ENCODE measurements around the gene DHX58.
"Not testable (repeated sequence)": the region's sequence is repeated elsewhere in the genome, so short reads cannot be mapped to it uniquely, and the experiment has no call there.

DHX58 gene

DNA sequence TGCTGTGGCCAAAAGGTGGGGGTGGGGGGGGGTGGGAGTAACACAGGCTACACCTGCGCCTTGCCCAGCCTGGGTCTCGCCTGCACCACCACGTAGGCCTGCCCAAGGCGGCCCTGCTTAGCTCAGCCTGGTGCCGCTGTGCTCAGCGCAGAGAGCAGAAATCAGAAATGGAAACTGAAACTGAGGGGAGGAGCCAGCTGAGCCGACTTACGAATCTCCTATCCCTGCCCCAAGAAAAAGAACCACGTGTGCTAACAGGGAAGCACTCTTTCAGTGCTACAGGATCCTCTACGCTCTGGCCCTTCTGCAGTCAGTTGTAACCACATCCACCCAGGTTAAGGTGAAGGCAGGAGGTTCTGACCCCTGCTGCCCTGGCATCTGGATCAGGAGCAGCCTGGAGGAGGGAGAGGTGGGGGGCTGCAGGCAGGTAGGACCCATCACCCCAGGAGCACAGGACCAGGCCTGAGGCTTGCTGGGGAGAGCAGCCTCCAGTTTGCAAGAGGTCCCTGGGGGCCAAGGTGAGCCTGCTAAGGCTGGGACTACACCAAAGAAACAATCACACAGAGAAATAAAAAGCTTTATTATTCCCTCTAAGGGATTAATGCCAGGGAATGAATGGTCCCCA is at the start of gene DHX58:
Gene DHX58 (minus strand): TSS at position 163 of the 625 bp plus-strand sequence. CDS start 822 bp downstream, outside the sequence.
- peak; percentile 63 for DNase-seq (ENCODE audit: low read depth)

DNA sequence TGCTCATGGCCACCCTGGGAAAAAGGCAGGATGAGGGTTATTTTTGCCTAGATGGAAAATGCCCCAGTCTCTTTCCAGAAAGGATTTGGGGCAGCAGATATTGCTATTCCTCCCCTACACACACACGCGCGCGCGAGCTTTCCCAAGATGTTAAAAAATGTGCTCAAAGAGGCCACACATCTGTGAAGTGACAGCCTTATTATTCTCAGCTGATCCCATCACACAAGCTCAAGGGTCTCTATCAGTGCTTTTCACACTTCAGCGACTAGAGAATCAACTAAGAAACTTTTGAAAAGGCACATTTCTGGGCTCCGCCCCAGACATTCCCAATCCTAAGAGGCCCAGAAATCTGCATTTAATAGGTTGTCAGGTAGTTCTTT is 48.0 kb upstream of the DHX58 start:
- no peak for DNase-seq (ENCODE audit: low read depth)

DNA sequence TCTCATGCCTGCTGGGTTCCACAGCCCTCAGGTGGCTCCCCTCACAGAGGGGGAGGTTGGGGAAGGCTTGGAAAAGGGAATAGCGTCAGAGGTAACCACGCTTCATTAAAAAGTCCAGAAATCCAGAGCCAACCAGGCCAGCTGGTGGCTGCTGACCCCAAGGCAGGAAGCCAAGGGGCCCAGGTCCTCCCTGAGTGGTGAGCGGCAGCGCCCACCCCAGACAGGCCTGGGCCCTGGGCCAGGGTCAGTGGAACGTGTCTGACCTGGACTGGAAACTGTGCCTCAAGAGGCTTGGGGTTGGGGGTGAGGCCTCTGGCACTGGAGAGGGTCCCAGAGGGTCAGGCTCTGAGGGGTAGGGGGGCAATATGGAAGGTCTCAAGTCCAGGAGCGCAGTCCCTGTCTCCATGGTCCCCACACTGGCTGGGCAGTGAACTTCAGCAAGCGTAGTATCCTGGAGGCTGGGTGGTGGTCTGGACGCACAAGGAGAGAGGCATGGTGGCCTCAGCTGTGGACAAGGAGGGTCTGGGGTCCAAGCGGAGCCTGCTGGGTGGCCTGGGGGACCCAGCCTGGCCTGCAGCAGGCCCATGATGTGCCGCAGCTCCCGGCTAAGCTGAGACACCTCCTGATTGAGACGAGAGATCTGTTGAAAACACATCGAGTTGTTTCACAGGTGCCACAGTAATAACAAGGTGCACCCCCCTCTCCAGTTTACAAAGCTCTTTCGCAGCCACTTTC is 47.4 kb upstream of the DHX58 start:
- DNase-seq (ENCODE audit: low read depth), result no peak

DNA sequence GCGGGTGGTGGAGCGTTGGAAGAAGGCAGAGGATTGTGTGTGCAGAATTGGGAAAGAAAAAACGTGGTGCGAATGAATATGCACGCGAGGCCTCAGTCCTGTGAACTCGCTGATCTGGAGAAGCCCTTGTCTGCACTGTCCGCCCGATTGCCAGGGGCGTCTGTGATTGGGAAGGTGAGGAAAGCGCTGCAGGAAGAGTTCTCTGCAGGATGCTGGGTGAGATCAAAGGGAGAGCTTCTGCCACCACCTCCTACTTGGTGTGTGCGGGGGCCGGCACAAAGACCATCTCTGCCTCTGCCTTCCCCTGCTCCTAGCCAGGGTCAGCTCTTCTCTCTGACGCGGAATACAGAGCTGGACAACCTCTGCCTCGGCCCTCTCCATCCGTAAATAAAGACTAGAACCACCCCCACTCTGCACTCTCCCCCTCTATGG is 43.1 kb upstream of the DHX58 start:
- DNase-seq (ENCODE audit: low read depth), result no peak

DNA sequence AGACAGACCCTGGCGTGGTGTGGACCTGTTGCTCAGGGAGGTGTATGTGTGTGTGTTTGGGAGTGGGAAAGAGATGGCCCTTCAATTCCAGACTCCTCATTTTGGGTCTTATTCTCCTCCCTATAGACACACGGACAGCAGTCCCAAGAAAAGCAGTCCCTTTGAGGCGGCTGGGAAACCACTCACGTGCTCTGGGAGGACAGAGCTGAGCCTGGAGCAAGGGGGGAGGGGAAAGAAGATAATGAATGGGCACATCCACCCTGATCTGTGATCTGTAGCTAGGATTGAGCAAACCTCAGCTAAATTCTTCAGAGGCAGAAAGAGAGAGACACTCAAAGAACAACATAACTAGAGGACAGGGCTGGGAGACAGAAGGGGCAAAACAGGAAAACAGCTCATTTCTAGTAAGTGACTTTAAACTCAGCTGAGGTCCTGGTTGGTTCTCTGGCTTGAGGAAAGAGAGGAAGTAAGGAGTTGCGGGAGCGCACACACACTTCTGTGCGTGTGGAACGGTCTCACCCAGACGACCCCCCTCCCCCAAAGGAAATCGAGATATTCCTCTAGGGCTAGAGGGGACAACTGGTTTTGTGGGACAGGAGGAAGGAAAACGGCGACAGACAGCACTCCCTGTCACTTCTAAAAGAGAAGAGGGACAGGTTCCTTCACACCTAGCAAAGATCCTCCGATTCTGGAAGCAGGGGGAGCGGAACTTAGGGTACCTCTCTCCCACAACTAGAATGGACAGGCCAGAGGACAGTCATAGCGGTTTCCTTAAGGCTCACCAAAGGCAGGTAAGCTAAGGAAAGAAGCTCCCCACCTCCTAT is 41.6 kb upstream of the DHX58 start:
- no peak for DNase-seq (ENCODE audit: low read depth)

DNA sequence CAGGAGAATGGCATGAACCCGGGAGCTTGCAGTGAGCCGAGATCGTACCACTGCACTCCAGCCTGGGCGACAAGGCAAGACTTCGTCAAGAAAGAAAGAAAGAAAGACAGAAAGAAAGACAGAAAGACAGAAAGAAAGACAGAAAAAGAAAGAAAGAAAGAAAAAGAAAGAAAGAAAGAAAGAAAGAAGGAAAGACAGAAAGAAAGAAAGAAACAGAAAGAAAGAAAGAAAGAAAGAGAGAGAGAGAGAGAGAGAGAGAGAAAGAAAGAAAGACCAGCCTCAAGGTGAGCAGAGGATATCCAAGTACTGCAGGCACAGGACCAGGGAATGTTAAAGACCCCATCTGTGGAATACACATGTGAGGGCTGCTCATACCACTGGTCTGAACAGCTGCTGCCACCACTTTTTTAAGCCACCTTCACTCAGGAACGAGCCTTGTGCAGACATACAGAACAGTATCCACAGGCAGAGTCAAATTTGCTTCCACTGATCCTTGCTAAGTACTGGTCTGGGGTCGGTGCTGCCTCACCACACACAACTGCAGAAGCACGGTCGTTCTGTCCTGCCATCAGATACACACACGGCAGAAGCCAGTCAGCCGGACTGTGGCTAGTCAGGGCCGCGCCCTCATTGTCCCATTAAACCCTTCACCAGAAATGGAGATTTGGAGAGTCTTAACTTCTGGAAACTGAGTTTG is 34.5 kb upstream of the DHX58 start:
- DNase-seq (ENCODE audit: low read depth), result no peak

DNA sequence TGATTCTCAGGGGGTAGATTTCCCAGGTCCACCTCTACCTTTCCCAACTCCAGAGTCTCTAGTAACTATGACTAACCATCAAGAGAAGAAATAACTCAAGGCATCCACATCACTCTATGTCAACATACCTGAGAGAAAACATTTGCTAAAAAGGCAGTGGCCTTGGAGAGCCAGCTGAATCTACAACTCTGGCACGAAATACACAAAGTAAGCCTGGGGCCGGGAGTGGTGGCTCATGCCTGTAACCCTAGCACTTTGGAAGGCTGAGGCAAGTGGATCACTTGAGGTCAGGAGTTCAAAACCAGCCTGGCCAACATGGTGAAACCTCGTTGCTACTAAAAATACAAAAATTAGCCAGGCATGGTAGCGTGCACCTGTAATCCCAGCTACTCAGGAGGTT is 30.6 kb upstream of the DHX58 start:
- not testable (repeated sequence) for DNase-seq (ENCODE audit: low read depth)

DNA sequence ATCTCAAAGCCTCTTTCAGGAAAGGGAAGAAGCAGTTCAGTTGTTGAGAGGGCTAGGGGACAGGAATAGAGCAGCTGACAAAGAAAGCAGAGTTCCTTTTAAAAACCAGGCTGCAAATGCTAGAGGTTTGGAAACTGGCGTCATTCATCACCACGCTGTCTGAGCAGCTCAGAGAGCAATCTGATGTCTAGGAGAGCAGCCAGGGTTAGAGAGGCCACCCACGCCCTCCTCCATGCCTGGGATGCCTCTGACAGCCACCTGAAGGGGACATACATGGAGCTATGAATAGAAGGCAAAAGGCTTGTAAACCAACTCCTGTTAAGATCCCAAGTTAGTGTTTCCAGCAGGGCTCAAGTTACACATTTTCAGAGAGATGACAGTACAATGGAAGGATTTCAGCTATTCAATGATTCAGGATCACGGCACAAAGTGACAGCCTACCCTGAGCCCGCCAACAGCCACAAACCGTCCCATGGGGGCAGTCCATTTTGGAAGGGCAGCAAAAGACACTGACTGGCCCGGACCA is 29.9 kb upstream of the DHX58 start:
- no peak for DNase-seq (ENCODE audit: low read depth)

DNA sequence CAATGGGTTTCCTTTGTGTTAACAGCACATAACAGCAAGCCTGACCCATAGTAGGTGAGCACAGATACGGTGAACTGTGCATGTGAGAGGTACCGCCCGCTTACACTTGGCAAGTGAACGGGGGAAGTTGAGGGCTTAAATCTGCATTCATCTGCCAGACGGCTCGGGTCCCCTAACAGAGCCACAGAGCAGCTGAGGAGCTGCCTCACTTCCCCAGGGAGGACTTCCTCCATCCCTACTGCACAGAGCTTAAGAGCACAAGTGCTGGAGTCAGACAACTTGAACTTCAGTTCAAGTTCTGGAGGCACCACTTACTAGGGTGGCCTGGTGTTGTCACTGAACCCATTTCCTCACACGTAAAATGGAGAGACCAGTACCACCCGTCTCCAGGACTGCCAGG is 28.9 kb upstream of the DHX58 start:
- DNase-seq (ENCODE audit: low read depth), result no peak

DNA sequence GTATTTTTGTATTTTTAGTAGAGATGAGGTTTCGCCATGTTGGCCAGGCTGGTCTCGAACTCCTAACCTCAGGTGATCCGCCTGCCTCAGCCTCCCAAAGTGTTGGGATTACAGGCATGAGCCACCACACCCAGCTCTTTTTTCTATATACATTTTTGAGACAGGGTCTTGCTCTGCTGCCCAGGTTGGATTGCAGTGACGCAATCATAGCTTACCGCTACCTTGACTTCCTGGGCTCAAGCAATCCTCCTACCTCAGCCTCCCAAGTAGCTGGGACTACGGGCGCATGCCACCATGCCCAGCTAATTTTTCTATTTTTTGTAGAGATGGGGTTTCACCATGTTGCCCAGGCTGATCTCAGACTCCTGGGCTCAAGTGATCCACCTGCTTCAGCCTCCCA is 28.2 kb upstream of the DHX58 start:
- not testable (repeated sequence) for DNase-seq (ENCODE audit: low read depth)

DNA sequence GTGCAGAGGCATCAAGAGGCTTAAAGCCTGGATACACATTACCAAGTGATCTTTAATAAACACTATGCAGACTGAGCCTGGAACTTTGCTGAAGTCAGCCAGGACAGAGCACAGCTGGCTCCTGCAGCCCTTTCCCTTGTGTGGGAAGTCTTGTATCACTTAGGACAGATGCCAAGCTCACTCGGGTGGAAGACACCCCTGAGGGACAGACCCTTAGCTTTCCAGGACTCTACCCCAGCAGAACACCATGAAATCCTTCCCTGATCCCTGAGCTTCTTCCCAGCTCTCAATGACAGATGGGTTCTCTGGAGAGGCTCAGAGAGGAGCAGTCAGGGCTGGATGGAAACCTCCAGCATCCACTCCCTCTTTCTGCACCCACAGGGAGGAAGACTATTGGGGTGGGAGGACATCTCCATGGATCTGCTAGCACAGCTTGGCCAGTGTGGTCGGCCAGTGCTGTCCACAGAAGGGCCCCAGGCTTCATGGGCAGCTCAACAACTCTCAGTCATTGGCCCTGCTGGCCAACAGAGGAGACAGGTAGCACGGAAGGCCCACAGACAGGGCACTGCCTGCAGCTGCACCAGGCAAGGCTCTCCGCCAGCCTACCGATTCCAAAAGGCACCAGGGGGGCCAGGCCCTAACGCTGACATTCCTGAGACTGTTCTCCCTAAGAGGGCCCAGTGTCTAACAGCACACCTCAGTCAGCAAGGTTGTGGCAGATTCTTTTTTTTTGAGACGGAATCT is 26.4 kb upstream of the DHX58 start:
- no peak for DNase-seq (ENCODE audit: low read depth)

DNA sequence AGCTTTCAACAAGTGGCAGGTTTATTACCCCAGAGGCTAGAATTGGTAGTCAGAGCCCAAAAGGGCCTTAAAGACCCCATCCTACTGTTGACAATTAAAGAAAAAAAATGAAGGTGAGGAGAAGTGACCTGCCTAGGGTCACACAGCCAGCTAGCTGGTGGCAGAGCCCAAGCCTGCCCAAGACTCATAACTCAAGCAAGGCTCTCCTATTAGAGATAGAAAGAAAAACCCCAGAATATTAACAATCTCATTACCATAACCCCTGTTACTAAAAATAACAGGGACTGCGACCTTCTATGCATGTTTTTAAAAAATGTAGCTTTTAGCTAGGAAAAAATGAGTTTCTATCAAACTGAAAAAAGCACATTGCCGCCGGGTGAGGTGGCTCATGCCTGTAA is 24.1 kb upstream of the DHX58 start:
- no peak for DNase-seq (ENCODE audit: low read depth)

DNA sequence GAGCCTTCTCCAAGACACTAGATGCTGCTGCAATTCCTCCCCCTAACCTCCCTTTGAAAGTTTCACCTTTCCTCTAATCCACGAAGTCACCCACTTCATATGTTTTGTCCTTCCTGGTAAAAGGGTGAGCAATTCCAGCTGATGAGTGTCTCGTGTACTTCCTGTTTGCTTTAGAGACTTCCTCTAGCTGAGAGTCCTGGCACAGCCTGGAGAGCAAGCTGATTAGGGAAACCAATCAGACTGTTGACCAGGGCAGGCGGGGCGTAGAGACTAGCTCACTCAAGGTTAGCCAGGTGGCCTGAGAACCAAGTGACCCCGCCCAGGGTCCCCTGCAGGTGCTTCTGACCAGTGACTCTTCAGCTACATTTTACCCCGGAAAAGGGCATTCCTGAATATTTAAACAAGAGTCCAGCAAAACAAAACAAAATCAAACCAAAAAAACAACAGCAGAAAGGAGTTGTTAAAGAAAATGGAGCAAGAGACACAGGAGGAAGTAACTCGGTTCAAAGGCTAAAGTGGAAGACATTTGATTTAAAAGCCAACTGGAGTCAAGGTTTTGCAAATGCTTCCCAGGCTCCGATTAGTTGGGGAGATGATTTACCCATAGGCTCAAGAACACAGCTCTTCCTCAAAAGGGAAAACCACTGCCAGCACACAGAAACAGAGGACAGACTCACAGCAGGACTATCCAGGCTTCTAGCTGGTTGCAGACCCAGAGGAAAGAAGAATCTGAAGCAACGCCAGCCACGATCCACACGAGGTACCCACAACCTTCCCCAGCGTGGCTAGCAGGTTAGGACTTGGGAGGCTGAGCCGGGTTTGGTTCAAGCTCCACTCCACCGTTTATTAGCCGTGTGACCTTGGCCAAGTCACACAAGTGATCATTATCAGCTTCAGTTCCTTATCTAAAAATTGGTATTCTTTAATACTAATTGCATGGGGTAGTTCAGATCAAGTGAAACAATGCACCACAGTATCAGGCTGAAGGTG is 23.4 kb upstream of the DHX58 start:
- no peak for DNase-seq (ENCODE audit: low read depth)

DNA sequence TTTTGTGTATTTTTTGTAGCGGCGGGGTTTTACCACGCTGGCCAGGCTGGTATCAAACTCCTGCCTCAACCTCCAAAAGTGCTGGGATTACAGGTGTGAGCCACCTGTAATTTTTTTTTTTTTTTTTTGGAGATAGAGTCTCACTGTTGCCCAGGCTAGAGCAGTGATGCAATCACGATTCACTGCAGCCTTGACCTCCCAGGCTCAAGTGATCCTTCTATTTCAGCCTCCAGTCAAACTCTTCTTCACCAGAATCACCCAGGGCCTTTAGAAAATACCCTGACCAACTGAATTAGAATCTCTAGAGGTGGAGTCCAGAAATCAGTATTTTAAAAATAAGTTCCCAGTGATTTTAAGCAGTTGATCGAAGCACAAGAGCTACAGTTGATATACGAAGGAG is 22.6 kb upstream of the DHX58 start:
- no peak for DNase-seq (ENCODE audit: low read depth)

DNA sequence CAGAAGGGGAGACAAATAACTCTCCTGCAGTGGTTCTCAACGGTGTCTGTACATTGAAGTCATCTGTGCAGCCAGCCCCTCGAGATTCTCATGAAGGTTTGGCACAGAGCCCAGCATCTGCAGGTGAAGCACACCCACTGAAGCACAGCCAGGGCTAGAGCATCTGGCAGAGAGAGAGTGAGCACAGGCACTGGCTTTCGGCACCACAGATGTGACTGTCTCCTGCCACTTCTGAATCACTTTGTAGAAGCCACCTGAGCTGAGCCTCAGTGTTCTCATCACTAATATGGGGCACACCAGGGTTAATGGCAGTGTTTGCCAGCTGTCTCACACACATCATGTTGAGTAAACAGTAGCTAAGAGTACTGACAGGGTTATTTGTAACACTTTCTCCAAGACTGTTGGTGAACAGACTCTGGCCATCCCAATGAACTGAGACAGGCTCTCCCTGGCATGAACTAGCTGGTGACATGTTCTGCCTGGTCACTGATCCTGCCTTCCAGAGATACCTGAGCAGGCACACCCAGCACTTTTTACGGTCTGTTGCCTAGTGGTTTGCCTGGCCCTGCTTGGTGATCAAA is 21.0 kb upstream of the DHX58 start:
- DNase-seq (ENCODE audit: low read depth), result no peak

DNA sequence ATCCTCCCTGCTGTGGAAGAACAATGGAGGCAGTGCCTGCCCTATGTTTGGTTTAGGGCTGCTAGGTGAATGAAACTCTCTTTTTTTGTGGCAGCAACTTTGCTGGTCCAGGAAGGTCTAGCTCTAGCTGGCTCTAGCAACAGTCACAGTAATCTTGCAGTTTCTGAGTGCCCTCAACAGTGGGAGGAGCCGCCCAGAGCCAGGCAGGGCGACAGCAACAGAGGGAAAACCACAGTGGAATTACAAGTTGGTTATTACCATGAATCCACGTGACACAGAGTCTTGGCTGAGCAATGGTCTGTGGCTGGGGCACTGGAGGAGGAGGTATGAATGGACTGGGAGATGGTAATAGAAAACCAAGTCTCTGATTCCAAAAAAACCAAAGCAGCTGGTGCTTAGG is 20.4 kb upstream of the DHX58 start:
- DNase-seq (ENCODE audit: low read depth), result no peak

DNA sequence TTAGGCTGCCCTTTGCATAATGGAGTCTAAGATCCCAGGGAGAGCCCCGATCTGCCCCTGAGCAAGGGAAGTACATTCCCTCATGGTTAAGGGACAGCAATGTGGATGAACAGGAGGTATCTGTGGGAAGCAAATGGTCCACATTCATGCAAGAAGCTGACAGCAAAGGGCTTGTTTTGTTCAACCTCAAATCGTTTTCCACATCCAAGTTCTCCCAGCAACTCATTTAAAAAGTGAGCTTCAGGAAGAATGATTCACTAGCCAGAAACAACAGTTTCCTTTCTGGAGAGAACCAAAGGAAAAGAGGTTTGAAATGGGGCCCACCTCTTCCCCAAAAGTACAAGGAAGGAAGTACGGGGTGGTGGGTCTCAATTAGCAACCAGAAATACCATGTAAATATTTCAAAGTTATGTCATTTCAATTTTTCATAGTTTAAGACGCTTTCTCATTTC is 19.5 kb upstream of the DHX58 start:
- no peak for DNase-seq (ENCODE audit: low read depth)

DNA sequence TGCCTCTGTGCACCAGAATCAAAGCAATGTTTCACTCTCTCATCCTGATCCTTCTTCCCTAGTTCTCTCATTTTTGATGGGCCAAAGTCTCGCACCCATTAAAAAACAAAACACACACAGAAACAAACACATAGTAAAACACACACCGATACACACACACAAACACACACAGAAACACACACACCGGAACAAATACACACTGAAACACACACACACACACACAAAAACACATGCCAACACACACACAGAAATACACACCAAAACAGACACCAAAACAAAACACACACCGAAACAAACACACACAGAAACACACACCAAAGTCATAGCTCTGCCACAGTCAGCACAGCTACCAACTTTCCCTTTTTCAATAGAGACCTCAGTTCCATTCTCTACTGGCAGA is 18.7 kb upstream of the DHX58 start:
- DNase-seq (ENCODE audit: low read depth), result no peak

DNA sequence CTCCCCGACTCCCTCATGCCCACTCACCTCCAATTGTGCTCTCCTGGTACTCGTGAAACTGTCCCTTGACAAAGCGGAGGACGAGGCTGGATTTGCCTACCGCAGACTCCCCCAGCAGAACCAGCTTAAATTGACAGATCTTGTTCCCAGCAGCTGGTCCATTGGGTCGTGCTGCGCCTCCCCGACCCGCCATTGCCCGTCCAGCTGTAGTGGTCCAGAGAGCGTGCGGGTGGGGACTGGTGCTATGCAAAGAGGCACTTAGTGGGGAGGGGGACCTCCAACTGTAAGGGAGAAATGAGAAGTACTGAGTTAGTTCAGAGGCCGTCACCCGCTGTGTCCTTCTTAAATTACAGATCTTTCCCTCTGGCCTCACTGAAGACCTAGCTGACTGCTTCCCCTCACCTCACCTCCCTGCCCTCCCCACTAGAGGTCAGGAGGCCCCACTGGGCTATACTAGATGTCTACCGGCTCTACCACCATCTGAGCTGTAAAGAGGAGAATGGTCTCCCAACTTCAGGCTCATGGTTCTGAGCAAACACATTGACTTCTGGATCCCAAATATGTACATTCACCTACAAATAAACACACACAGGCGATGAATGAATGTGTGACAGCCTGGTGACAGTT is 17.9 kb upstream of the DHX58 start:
- no peak for DNase-seq (ENCODE audit: low read depth)

All from activated T-helper 1 cell treated with Interleukin-2 at 50 U/mL for 16 hours (primary cell).